ENCODE measurements around the gene C4orf50. TPM values are rescaled to one million over a fixed set of nuclear protein-coding genes. Genes with fewer than 3 reads are reported as not detected.

Gene C4orf50
- under 1 TPM in 2 of 9 donors, not detected in 7; 0.05 to 0.11 TPM for total RNA-seq
- not detected for polyA plus RNA-seq
- long read RNA-seq, donor 1: 0 reads
- long read RNA-seq, donor 2: 0 reads
- long read RNA-seq, donor 3: 0 reads

DNA sequence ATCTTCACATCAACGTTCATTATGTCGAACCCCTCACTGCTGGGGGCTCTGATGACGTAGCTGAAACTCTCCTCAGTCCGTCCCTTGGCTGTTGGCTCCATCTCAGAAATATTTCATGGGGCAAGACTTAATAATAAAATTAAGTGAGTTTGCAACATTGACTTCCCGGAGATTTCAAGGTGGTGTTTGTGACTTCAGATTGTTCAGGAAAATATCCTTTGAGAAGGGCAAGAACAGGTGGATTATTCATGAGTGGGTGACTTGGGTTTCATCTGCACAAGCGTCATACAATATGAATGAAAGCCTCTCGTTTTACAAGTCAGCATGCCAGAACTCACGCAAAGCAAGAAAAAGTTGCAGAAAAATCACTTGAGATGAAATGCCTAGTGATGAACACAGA is at the start of gene C4orf50:
C4orf50 (minus strand) TSS at position 101 of the 400 bp plus-strand sequence.
- TF ChIP-seq POLR2A (IDR thresholded peaks at IDR 0.05): no peak
- TF ChIP-seq CTCF (IDR thresholded peaks at IDR 0.05): no peak
- intact Hi-C loops (cut with DNase I): no loop called here
- no peak within 1 kb of the TSS for H3K27ac ChIP-seq
- no peak within 1 kb of the TSS for H3K4me3 ChIP-seq
- ATAC-seq (no peak), DNase-seq (no peak)
- H3K9me3 ChIP-seq: no peaks in the 10 kb centered on the region
- H3K27me3 ChIP-seq: peaks cover 0 to 46% (median 6%) of the 10 kb centered on the region in 9 donors
- no peaks in the 10 kb centered on the region for H3K4me1 ChIP-seq
- H3K36me3 ChIP-seq: no peaks in the 10 kb centered on the region
- WGBS, 4 donors: 63 to 68% (median 64%) methylated on average over 8 of the region's 8 CpGs

DNA sequence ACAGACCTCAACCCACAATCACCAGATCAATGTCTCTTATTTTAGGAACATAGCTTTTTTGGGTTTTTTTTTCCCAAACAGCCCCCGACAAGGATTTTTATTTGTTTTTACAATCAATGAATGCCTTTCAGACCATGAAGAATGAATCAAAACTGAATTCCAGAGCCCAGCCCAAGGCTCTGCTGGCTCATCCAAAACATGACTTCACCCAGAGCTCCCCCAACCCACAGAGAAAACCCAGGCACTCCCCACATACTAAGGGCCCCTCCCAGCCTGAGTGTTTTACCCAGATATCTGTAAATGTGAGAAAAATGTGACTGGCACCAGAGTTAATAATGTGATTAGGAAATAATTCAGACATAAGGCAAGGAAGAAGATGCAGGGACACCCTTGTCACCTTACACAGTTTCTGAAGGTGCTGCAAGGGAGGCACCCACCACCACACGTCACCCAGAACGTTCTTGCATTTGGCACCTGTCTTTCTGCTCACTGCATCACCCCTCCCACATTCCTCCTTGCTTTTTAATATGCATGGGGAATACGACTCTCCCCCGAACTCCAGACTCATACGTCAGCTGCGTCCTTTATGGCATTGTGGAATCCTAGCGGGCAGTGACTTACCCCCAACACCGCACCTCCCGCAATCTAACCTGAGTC is 47.8 kb upstream of the C4orf50 start:
- TF ChIP-seq CTCF (IDR thresholded peaks at IDR 0.05) (no peak), POLR2A (IDR thresholded peaks at IDR 0.05) (no peak)
- ATAC-seq: no peak
- H3K4me3 ChIP-seq: no peak overlapping the region
- H3K27me3 ChIP-seq: peaks cover 0 to 12% (median 0%) of the 10 kb centered on the region in 9 donors
- H3K36me3 ChIP-seq: peaks cover 0 to 6% (median 0%) of the 10 kb centered on the region in 9 donors
- H3K4me1 ChIP-seq: no peaks in the 10 kb centered on the region
- intact Hi-C loops (cut with DNase I): no loop called here
- no peak for DNase-seq
- WGBS, 4 donors: 66 to 76% (median 71%) methylated on average over 10 of the region's 10 CpGs
- no peaks in the 10 kb centered on the region for H3K9me3 ChIP-seq
- no peak overlapping the region for H3K27ac ChIP-seq

- Histone ChIP-seq H3K9me3 (peaks cover 0 to 8% (median 2%) of the 10 kb centered on the region in 12 donors), H3K36me3 (peaks cover 0 to 6% (median 0%) of the 10 kb centered on the region in 9 donors), H3K27me3 (peaks cover 0 to 12% (median 0%) of the 10 kb centered on the region in 9 donors), H3K27ac (no peak overlapping the region), H3K4me3 (no peak overlapping the region), H3K4me1 (no peaks in the 10 kb centered on the region)
- intact Hi-C loops (cut with DNase I): no loop called here
- 86 to 97% (median 89%) methylated on average over 5 of the region's 5 CpGs for WGBS, 4 donors
- no peak for DNase-seq
- TF ChIP-seq CTCF (IDR thresholded peaks at IDR 0.05) (no peak), POLR2A (IDR thresholded peaks at IDR 0.05) (no peak)
- no peak for ATAC-seq
These were observed 46.9 kb upstream of the C4orf50 start for GRCh38 chr4:6065166-6065565.

GRCh38 chr4:6064383-6064782 is 46.2 kb upstream of the C4orf50 start:
- H3K4me1 ChIP-seq: no peaks in the 10 kb centered on the region
- intact Hi-C loops (cut with DNase I): no loop called here
- no peak overlapping the region for H3K4me3 ChIP-seq
- H3K27ac ChIP-seq: no peak overlapping the region
- peaks cover 0 to 15% (median 10%) of the 10 kb centered on the region in 12 donors for H3K9me3 ChIP-seq
- WGBS, 4 donors: 70 to 80% (median 78%) methylated on average over 2 to 7 of the region's 7 CpGs
- DNase-seq (no peak), ATAC-seq (no peak)
- no peak for TF ChIP-seq CTCF (IDR thresholded peaks at IDR 0.05)
- peaks cover 0 to 6% (median 0%) of the 10 kb centered on the region in 9 donors for H3K36me3 ChIP-seq
- peaks cover 0 to 12% (median 0%) of the 10 kb centered on the region in 9 donors for H3K27me3 ChIP-seq

All from heart left ventricle (tissue), 16 donors.